Endothelial cell of umbilical vein (primary cell): ENCODE measurements around the gene CACNA1S.

Source experiments
- CTCF ChIP-seq, 2 donors: IDR thresholded peaks; 1 replicate in 1 of 2; 2 replicates in 1 of 2; pipeline ENCODE4 v1.5.1; 2011; ENCODE audit warnings: low read length in 2 of 2, mild to moderate bottlenecking in 2 of 2, moderate library complexity in 2 of 2, control low read depth in 1 of 2, inconsistent platforms in 1 of 2, low read depth in 1 of 2; ENCODE audit not compliant: insufficient read depth in 1 of 2; ENCODE audit errors: extremely low read depth in 1 of 2
- EZH2 ChIP-seq: IDR thresholded peaks from 2 replicates; pipeline ENCODE4 v1.6.1; 2012; ENCODE audit warnings: borderline replicate concordance, low read depth, mild to moderate bottlenecking, moderate library complexity, low read length, inconsistent platforms; ENCODE audit not compliant: severe bottlenecking
- POLR2A ChIP-seq: IDR thresholded peaks from 2 replicates; pipeline ENCODE4 v1.6.1; 2012; ENCODE audit warnings: low read depth, mild to moderate bottlenecking, control low read depth, low read length

GRCh38 chr1:201146626-201147390, 34.6 kb upstream of the CACNA1S start:
- no peak for TF ChIP-seq CTCF (IDR thresholded peaks at IDR 0.05; ENCODE audit: extremely low read depth in 1 of 2, insufficient read depth in 1 of 2, low read depth in 1 of 2, low read length in 2 of 2)
- no peak for TF ChIP-seq EZH2
- TF ChIP-seq POLR2A = no peak
